GM19468 (cell line): Measurements from ENCODE around the gene MTMR6.
"Not testable (repeated sequence)": the region's sequence is repeated elsewhere in the genome, so short reads cannot be mapped to it uniquely, and the experiment has no call there.

Experiments
- ATAC-seq: cut with Tn5 transposase; IDR thresholded peaks from one replicate; pipeline ENCODE4 v1.9.1; 2021; ENCODE audit warnings: mild to moderate bottlenecking, moderate library complexity, moderate number of reproducible peaks; ENCODE audit not compliant: unreplicated experiment; ENCODE audit errors: extremely low read depth

MTMR6 gene

GRCh38 chr13:25286969-25287961, at the start of gene MTMR6:
TSS of gene MTMR6 (minus strand) at chr13:25287488. CDS start at chr13:25287247, 241 bp downstream.
- peak; percentile 93 for ATAC-seq

- no peak for ATAC-seq
These were observed 48.6 kb upstream of the MTMR6 start for GRCh38 chr13:25335856-25336255.

GRCh38 chr13:25330541-25330940, 43.3 kb upstream of the MTMR6 start:
- ATAC-seq, result no peak

GRCh38 chr13:25329706-25330105, 42.4 kb upstream of the MTMR6 start:
- no peak for ATAC-seq

GRCh38 chr13:25324100-25324499, 36.8 kb upstream of the MTMR6 start:
- ATAC-seq, result no peak

GRCh38 chr13:25319771-25320170, 32.5 kb upstream of the MTMR6 start:
- ATAC-seq, result no peak

- not testable (repeated sequence) for ATAC-seq
These were observed 31.7 kb upstream of the MTMR6 start for GRCh38 chr13:25318946-25319345.

GRCh38 chr13:25310891-25311290, 23.6 kb upstream of the MTMR6 start:
- ATAC-seq, result no peak

- ATAC-seq, result no peak
These were observed 19.6 kb upstream of the MTMR6 start for GRCh38 chr13:25306671-25307464.

- ATAC-seq, result no peak
These were observed 14.8 kb upstream of the MTMR6 start for GRCh38 chr13:25302121-25302520.

- ATAC-seq, result peak; percentile 97
These were observed 14.2 kb upstream of the MTMR6 start, which contains the start of gene NUP58 for GRCh38 chr13:25301347-25302113. TSS of gene NUP58 (plus strand) at chr13:25301625. CDS start at chr13:25301774, 149 bp downstream.

- ATAC-seq, result no peak
These were observed 13.6 kb upstream of the MTMR6 start for GRCh38 chr13:25300861-25301346.

- no peak for ATAC-seq
These were observed 8.4 kb upstream of the MTMR6 start for GRCh38 chr13:25295701-25296100.

GRCh38 chr13:25295228-25295627, 7.9 kb upstream of the MTMR6 start:
- no peak for ATAC-seq

- ATAC-seq, result no peak
These were observed 5.0 kb upstream of the MTMR6 start for GRCh38 chr13:25292301-25292700.

- ATAC-seq, result no peak
These were observed 4.4 kb upstream of the MTMR6 start for GRCh38 chr13:25291691-25292090.

- no peak for ATAC-seq
These were observed 1.7 kb upstream of the MTMR6 start for GRCh38 chr13:25288966-25289365.

- no peak for ATAC-seq
These were observed 850 bp downstream of the MTMR6 start for GRCh38 chr13:25286308-25286968.

GRCh38 chr13:25281935-25282332, 5.4 kb downstream of the MTMR6 start:
- no peak for ATAC-seq
